Tibial nerve (tissue), 3 donors: ENCODE data around the gene ZNF655.

Source experiments
- POLR2A ChIP-seq, 2 donors: fragments of 450-650 bp; IDR thresholded peaks; one replicate each; pipeline ENCODE4 v1.6.1; 2017; ENCODE audit warnings: antibody characterized with exemption in 2 of 2, mild to moderate bottlenecking in 2 of 2, moderate library complexity in 2 of 2
- TF ChIP-seq, protein P1 (sequence below), 5 experiments: fragments of 200-600 bp in 3 of 5; fragments of 450-650 bp in 2 of 5; sonication (generic) in 3 of 5; IDR thresholded peaks; one replicate each; pipeline ENCODE4 v1.5.1; 2016 to 2019; ENCODE audit warnings: antibody characterized with exemption in 5 of 5, mild to moderate bottlenecking in 3 of 5, moderate library complexity in 2 of 5

DNA sequence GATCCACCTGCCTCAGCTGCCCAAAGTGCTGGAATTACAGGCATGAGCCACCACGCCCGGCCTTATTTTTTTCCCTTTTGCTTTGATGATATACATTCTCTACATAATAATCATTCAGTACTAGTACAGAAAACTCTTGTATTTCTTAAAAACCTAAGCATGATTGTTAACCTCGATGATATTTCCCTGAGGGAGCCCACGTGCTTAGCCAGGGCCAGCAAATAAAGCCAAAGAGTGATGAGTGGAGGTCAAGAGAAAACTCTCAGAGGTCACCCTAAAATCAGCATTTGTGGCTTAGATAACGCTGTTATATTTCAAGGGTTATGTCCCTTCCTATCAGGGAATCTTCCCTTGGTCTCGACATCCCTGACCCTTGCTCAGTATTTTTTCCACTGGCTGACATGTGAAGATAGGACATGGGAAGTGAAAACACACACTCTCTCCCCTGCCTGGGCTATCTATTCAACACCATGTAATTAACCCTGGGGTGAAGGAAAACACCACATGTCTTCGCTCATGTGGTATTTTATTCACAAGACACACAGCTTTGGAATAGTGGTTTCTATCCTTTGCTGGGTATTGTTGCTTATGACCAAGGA lies 19.1 kb upstream of the ZNF655 start:
- TF ChIP-seq, protein P1, sequence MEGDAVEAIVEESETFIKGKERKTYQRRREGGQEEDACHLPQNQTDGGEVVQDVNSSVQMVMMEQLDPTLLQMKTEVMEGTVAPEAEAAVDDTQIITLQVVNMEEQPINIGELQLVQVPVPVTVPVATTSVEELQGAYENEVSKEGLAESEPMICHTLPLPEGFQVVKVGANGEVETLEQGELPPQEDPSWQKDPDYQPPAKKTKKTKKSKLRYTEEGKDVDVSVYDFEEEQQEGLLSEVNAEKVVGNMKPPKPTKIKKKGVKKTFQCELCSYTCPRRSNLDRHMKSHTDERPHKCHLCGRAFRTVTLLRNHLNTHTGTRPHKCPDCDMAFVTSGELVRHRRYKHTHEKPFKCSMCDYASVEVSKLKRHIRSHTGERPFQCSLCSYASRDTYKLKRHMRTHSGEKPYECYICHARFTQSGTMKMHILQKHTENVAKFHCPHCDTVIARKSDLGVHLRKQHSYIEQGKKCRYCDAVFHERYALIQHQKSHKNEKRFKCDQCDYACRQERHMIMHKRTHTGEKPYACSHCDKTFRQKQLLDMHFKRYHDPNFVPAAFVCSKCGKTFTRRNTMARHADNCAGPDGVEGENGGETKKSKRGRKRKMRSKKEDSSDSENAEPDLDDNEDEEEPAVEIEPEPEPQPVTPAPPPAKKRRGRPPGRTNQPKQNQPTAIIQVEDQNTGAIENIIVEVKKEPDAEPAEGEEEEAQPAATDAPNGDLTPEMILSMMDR (IDR thresholded peaks at IDR 0.05), result no peak
- no peak for TF ChIP-seq POLR2A (IDR thresholded peaks at IDR 0.05)
